GM18526 (cell line): ENCODE data around the gene ACSS2.
A peak's percentile ranks its signal among the peaks of the same experiment; 100 is the strongest.

Experiments
- POLR2A ChIP-seq: IDR thresholded peaks from 3 replicates; pipeline ENCODE4 v1.6.1; 2011; ENCODE audit not compliant: insufficient read length; ENCODE audit errors: extremely low read depth

The ACSS2 gene

GRCh38 chr20:34947336-34947735, 70.9 kb downstream of the ACSS2 start:
- TF ChIP-seq POLR2A: no peak

- TF ChIP-seq POLR2A: no peak
These were observed 71.6 kb downstream of the ACSS2 start for GRCh38 chr20:34948030-34948429.

GRCh38 chr20:34949120-34949519, 72.7 kb downstream of the ACSS2 start:
- no peak for TF ChIP-seq POLR2A

- no peak for TF ChIP-seq POLR2A
These were observed 74.8 kb downstream of the ACSS2 start for GRCh38 chr20:34951252-34951651.

- no peak for TF ChIP-seq POLR2A
These were observed 75.2 kb downstream of the ACSS2 start for GRCh38 chr20:34951652-34952051.

- TF ChIP-seq POLR2A: no peak
These were observed 76.3 kb downstream of the ACSS2 start for GRCh38 chr20:34952671-34953070.

- TF ChIP-seq POLR2A: no peak
These were observed 77.5 kb downstream of the ACSS2 start for GRCh38 chr20:34953960-34954359.

GRCh38 chr20:34954904-34955230, 78.5 kb downstream of the ACSS2 start:
- TF ChIP-seq POLR2A: no peak

GRCh38 chr20:34955231-34956040, 79.0 kb downstream of the ACSS2 start, which contains the start of the genes GSS and MYH7B:
GSS (minus strand) TSS chr20:34955806; CDS start chr20:34951852, 3,954 bp downstream.
MYH7B (plus strand) TSS chr20:34955868; CDS start chr20:34978006, 22,138 bp downstream.
- peak; percentile 84 for TF ChIP-seq POLR2A

- TF ChIP-seq POLR2A: no peak
These were observed 79.6 kb downstream of the ACSS2 start for GRCh38 chr20:34956041-34956458.

GRCh38 chr20:34956751-34957472, 80.5 kb downstream of the ACSS2 start:
- TF ChIP-seq POLR2A: no peak

- no peak for TF ChIP-seq POLR2A
These were observed 88.1 kb downstream of the ACSS2 start for GRCh38 chr20:34964486-34964885.

- TF ChIP-seq POLR2A: no peak
These were observed 88.6 kb downstream of the ACSS2 start for GRCh38 chr20:34965051-34965450.

- no peak for TF ChIP-seq POLR2A
These were observed 91.0 kb downstream of the ACSS2 start for GRCh38 chr20:34967421-34967820.

GRCh38 chr20:34968042-34968775, 91.8 kb downstream of the ACSS2 start:
- TF ChIP-seq POLR2A: no peak

- TF ChIP-seq POLR2A: no peak
These were observed 93.9 kb downstream of the ACSS2 start for GRCh38 chr20:34970193-34970840.
